ENCODE data around the gene TTC22.

Gene TTC22

GRCh38 chr1:54743416-54744226 is 57.5 kb downstream of the TTC22 start:
- no peak for DNase-seq (ENCODE audit: low read depth)
- no peak overlapping the region for H3K4me3 ChIP-seq (ENCODE audit: low read length)
- TF ChIP-seq, protein P1, sequence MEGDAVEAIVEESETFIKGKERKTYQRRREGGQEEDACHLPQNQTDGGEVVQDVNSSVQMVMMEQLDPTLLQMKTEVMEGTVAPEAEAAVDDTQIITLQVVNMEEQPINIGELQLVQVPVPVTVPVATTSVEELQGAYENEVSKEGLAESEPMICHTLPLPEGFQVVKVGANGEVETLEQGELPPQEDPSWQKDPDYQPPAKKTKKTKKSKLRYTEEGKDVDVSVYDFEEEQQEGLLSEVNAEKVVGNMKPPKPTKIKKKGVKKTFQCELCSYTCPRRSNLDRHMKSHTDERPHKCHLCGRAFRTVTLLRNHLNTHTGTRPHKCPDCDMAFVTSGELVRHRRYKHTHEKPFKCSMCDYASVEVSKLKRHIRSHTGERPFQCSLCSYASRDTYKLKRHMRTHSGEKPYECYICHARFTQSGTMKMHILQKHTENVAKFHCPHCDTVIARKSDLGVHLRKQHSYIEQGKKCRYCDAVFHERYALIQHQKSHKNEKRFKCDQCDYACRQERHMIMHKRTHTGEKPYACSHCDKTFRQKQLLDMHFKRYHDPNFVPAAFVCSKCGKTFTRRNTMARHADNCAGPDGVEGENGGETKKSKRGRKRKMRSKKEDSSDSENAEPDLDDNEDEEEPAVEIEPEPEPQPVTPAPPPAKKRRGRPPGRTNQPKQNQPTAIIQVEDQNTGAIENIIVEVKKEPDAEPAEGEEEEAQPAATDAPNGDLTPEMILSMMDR (IDR thresholded peaks at IDR 0.05; ENCODE audit: insufficient read depth, low read depth, low read length, missing control alignments), result no peak

- no peak for DNase-seq (ENCODE audit: low read depth)
- no peak overlapping the region for H3K4me3 ChIP-seq (ENCODE audit: low read length)
- TF ChIP-seq, protein P1 (IDR thresholded peaks at IDR 0.05; ENCODE audit: insufficient read depth, low read depth, low read length, missing control alignments), result no peak
Measured at GRCh38 chr1:54742282-54742681, 58.8 kb downstream of the TTC22 start.

DNA sequence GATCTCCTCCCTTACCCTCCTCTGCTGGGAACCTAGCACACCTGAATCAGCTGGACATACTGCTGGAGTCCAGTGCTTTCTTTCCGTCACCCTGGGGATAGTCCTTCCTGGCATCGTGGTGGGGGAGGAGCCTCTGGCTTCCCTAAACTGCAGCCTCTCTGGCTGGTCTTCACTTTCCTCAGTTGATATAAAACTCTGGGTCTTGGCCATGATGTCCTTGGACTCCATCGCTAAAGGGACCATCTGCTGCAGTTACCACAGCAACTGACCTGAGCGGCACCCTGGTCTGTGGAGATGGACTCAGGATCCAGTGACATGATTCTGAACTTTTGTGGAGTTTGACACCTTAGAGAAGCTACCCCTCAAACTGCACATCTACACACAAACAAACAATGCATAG is 59.6 kb downstream of the TTC22 start:
- TF ChIP-seq, protein P1 (IDR thresholded peaks at IDR 0.05; ENCODE audit: insufficient read depth, low read depth, low read length, missing control alignments), result no peak
- DNase-seq (ENCODE audit: low read depth), result no peak
- no peak overlapping the region for H3K4me3 ChIP-seq (ENCODE audit: low read length)

DNA sequence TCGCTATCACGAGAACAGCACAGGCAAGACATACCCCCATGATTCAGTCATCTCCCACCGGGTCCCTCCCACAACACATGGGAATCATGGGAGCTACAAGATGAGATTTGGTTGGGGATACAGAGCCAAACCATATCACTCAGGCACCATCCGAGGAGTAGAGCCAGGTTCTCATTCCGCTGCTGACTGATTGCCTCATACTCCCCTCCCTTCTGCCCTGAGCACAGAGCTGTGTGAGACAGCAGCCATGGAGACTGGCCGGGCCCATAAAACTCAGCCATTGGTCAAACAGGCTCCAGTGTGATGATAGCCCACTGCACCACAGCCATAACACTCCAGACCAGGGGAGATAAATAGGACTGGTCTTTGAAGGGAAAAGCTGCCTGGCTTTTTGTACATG is 62.9 kb downstream of the TTC22 start:
- no peak for DNase-seq (ENCODE audit: low read depth)
- H3K4me3 ChIP-seq (ENCODE audit: low read length), result no peak overlapping the region
- TF ChIP-seq, protein P1 (IDR thresholded peaks at IDR 0.05; ENCODE audit: insufficient read depth, low read depth, low read length, missing control alignments), result no peak

- TF ChIP-seq, protein P1 (IDR thresholded peaks at IDR 0.05; ENCODE audit: insufficient read depth, low read depth, low read length, missing control alignments), result no peak
- no peak for DNase-seq (ENCODE audit: low read depth)
Measured at GRCh38 chr1:54736685-54737084, 64.4 kb downstream of the TTC22 start.

More at GRCh38 chr1:54736685-54737084, 64.4 kb downstream of the TTC22 start:
- H3K4me3 ChIP-seq (ENCODE audit: low read length), result no peak overlapping the region
